PFSK-1 (cell line): ENCODE results near the gene TRAF1.

Experiments used
- FOXP2 ChIP-seq: optimal IDR thresholded peaks from 2 replicates; pipeline ENCODE3; 2011; ENCODE audit warnings: borderline replicate concordance, control low read depth, inconsistent platforms; ENCODE audit not compliant: insufficient read depth; ENCODE audit errors: extremely low read length, extremely low read depth
- POLR2AphosphoS5 ChIP-seq: IDR thresholded peaks from 2 replicates; pipeline ENCODE4 v1.6.1; 2012; ENCODE audit warnings: low read depth, mild to moderate bottlenecking, control low read depth, low read length, moderate library complexity
- REST ChIP-seq, 2 experiments: IDR thresholded peaks; 2 replicates each; pipeline versions ENCODE4 v1.6.1 to v1.8.0; 2011 to 2012; ENCODE audit warnings: low read depth in 2 of 2, low read length in 2 of 2, control low read depth in 1 of 2, inconsistent platforms in 1 of 2, mild to moderate bottlenecking in 1 of 2, moderate library complexity in 1 of 2; ENCODE audit not compliant: insufficient read depth in 1 of 2
- SIN3A ChIP-seq: IDR thresholded peaks from 2 replicates; pipeline ENCODE4 v1.6.1; 2012; ENCODE audit warnings: mild to moderate bottlenecking, low read length, moderate library complexity, borderline replicate concordance; ENCODE audit not compliant: insufficient read depth
- TAF1 ChIP-seq: IDR thresholded peaks from 2 replicates; pipeline ENCODE4 v1.6.1; 2012; ENCODE audit warnings: low read length, control low read depth, borderline replicate concordance; ENCODE audit not compliant: insufficient read depth

Gene TRAF1

GRCh38 chr9:120923620-120924328 lies 2.8 kb downstream of the TRAF1 start:
- no peak for TF ChIP-seq POLR2AphosphoS5
- TF ChIP-seq SIN3A = no peak
- no peak for TF ChIP-seq FOXP2
- no peak for TF ChIP-seq REST (IDR thresholded peaks at IDR 0.05; ENCODE audit: insufficient read depth in 1 of 2, low read depth in 2 of 2, low read length in 2 of 2)
- no peak for TF ChIP-seq TAF1

GRCh38 chr9:120922404-120923195 lies 4.0 kb downstream of the TRAF1 start:
- no peak for TF ChIP-seq REST (IDR thresholded peaks at IDR 0.05; ENCODE audit: insufficient read depth in 1 of 2, low read depth in 2 of 2, low read length in 2 of 2)
- no peak for TF ChIP-seq FOXP2
- TF ChIP-seq TAF1 = no peak
- TF ChIP-seq SIN3A = no peak
- TF ChIP-seq POLR2AphosphoS5 = no peak

GRCh38 chr9:120921661-120922181 lies 4.9 kb downstream of the TRAF1 start:
- TF ChIP-seq FOXP2 = no peak
- TF ChIP-seq POLR2AphosphoS5 = no peak
- TF ChIP-seq SIN3A = no peak
- no peak for TF ChIP-seq REST (IDR thresholded peaks at IDR 0.05; ENCODE audit: insufficient read depth in 1 of 2, low read depth in 2 of 2, low read length in 2 of 2)
- TF ChIP-seq TAF1 = no peak

- TF ChIP-seq POLR2AphosphoS5 = no peak
Observed at GRCh38 chr9:120920806-120921178, 5.8 kb downstream of the TRAF1 start.

GRCh38 chr9:120919843-120920805 lies 6.5 kb downstream of the TRAF1 start:
- TF ChIP-seq REST (IDR thresholded peaks at IDR 0.05; ENCODE audit: insufficient read depth in 1 of 2, low read depth in 2 of 2, low read length in 2 of 2) = no peak
- TF ChIP-seq POLR2AphosphoS5 = no peak
- no peak for TF ChIP-seq FOXP2
- TF ChIP-seq TAF1 = no peak
- no peak for TF ChIP-seq SIN3A
